Activated CD4-positive, alpha-beta T cell treated with anti-CD3 and anti-CD28 coated beads for 1 hour (primary cell): ENCODE results near the gene HIBADH.

ENCODE experiments used
- DNase-seq: peaks from one replicate; pipeline ENCODE4 v3.0.0-alpha.2; 2020

Gene HIBADH

DNA sequence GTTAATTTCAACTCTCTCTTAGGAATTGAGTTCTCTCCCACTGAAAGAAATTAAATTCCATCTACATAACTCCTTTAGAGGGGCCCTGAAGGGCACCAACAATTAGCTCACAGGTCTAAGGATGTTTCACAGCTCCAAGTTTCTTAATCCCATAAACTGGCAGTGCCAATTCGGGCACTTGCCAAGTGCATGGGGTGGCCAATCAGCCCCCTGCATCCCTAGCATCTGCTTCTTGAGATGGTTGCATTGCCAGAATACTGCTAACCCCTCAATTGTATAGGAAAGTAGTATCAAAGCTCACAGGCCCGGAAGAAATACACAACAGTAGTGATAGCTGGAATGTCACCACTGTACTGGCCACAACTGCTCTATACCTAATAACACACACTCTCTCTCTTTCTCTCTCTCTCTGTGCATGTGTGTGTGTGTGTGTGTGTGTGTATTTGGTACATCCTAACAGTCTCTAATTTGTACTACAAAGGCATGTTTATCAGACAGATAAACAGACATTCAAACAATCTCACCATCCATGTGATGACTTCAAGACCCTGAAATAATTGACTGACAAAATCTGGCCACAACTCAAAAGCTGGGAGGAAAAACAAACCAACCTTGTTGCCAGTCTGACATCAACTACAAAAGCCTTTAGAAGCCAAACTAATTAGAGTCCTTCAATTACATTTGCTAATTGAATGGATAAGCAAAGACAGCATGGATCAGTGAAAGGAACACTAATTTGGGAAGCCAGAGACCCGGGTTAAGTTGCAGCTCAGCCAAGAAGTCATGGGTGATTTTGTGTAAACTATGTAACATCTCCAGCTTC is 27.8 kb downstream of the HIBADH start:
- DNase-seq, result no peak

DNA sequence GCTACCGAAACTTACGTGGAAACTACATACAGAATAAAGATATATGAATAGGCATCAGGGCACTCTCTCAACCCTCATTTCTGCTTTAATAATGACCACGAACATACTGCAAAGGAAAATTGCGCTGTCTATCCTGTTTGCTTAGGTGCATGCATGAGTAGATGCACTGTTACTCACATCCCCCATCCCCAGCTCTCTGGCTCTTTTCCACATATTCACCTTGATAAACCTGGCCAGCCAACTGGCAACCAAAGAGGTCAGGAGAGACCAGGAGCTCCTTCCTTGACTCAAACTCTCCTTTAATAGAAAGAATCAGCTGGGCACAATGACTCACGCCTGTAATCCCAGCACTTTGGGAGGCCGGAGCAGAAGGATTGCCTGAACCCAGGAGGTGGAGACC is 29.6 kb downstream of the HIBADH start:
- no peak for DNase-seq

DNA sequence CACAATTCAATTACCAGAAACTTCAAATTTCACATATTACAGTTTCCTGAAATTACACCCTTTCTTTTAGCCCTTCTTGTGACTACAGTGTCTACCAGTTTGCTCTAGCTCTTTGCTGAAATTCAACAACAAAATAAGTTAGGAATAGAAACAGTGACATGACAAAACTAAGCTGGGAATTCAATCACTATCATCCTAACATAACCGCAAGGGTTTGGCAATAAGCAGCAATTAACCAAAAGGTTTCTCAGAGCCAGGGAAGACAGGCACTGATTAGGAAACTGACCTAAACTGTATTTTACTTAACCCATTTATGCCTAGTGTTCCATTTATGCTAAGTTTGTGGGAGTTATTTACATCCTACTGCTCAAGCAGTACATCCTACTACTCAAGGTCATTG is 31.3 kb downstream of the HIBADH start:
- no peak for DNase-seq

DNA sequence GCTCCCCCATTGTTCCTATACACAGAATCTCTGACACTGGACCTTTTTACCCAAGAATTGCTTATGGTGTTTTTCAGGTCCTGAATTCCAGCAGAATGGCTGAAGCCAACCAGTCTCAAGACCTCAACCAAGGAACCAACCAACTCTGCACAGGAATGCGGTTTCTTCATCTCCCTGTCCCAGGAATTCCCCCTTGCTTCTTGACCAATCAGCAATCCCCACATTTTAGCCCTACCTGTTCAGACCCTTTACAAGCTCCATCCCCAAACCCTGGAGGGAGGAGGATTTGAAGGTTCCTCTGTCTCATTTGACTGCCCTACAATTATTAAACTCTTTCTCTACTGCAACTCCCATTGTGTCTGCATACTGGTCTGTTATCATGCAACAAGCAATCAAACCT is 35.5 kb downstream of the HIBADH start:
- no peak for DNase-seq

DNA sequence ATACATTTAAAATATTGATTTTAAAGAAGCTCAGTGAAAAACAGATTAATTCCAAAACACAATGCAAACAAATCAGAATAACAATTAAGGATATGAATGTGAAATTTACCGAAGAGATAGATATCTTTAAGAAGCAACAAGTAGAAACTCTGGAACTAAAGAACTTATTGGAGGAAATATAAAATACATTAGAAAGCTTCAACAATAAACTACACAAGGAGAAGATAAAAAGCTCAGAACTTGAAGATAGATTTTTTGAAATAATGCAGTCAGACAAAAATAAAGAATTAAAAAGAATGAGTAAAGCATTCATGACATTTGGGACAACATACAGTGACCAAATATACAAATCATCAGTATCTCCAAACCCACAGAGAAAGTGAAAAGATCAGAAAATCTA is 43.2 kb downstream of the HIBADH start:
- no peak for DNase-seq

DNA sequence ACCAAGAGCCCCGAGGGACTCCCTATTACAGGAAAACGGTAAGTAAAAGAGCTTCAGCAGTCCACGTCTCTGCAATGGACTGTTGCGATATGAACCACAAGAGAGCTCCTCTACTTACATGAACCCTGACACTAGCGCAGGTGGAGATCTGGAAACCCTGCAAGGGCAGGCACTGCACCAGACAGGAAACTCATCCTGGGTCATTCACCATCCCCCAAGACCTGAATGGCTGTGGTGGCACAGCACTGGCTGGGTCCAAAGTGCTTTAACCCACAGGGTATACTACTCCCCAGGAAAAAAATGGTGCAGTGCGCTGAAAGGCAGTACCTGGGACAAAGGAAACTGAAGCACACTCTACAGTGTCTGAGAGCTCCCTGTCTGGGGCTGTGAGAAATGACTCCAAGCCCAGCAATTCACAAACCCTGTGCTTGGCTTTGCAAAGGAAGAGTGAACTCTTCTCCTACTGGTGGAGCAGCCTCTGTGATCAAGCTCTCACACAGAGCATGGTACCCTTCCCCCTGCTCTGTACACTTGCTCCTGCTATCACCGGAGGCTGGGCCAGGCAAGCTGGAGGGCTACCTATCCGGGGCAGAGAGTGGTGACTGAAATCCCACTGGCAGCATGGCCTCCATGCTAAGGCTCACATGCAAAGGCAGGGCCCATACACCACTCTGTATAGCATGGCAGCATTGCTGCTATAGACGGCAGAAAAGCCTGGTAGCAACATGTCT is 44.9 kb downstream of the HIBADH start:
- no peak for DNase-seq

DNA sequence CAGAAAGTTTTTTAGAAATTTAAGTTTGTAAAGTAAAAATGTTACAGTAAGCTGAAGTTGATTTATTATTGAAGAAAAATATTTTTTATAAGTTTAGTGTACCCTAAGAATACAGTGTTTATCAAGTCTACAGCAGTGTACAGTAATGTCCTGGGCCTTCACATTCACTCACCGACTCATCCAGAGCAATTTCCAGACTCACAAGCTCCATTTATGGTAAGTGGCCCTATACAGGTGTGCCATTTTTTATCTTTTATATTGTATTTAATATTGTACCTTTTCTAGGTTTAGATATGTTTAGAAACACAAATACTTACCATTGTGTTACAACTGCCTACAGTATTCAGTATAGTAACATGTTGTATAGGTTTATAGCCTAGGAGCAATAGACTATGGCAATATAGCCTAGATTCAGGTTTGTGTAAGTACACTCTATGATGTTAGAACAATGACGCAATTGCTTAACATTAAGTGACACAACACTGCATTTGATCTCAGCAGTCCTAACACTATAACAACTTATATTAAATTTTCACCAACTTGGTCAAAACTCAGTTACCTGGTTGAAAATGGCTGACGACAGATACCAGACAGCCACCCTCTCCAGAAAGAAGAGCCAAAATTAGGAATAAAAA is 45.7 kb downstream of the HIBADH start:
- DNase-seq, result no peak

DNA sequence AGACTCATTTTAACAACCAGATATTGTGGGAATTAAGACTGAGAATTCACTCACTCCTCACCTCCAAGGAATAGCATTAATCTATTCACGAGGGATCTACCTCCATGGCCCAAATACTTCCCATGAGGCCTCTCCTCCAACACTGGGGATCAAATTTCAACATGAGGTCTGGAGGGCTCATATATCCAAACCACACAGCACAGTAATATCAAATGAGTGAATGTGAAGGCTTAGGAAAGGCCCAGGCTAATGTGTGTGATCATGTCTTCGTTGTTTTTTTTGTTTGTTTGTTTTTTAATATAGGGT is 46.5 kb downstream of the HIBADH start:
- DNase-seq, result no peak

DNA sequence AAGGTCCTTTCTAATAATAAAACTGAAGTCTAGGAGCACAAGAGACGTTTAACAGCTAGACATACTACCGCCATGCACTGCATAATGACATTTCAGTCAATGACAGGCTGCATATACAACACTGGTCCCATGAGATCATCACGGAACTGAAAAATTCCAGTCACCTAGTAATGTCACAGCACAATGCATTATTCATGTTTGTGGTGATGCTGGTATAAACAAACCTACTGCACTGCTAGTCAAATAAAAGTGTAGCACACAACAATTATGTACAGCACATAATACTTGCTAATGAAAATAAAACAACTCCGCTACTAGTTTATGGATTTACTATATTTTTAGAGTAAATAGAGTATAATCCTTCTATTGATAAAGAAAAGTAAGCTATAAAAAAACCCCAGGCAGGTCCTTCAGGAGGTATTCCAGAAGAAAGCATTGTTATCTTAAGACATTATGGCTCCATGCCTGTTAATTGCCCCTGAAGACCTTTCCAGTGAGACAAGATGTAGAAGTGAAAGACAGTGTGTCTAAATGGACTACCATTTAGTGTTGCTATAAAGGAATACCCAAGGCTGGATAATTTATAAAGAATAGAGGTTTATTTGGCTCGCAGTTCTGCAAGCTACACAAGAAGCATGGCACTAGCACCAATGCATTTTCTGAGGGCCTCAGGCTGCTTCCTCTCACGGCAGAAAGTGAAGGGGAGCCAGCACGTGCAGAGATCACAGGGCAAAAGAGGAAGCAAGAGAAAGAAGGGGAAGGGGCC is 47.1 kb downstream of the HIBADH start:
- no peak for DNase-seq

DNA sequence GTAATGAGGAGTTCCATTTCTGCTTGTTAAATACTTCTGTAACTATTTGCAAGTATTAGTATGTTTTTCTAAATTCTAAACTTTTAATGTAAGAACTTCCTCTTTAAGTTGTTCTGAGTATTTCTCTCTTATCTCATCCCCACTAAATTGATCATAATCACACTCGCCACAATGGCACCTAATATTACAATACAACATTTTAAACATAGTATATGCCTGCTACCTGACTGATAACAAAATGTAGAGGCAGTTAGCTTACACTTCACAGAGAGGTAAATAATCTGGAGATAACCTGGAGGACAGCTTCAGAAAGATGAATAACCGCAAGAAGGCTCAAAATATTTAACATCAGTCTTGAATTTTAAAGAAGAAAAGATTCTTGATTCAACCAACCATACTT is 48.6 kb downstream of the HIBADH start:
- DNase-seq, result no peak

DNA sequence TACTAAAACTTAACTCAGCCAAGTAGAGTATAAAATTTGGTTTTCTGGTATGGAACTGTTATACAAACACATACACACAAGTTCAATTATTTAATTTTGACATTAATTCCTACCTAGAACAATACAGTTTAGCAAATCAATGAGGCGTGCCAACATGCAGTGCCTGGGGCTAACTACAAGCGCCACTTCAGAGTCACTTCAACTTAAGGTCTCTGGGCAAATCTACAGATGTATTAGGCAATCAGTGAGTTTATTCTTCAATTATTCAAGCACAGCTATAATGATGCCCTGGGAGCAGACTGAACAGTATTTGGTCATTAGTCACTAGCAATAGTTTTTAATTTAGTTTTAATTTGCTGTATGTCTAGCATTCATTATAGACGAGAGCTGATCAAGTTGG is 51.6 kb downstream of the HIBADH start:
- no peak for DNase-seq

DNA sequence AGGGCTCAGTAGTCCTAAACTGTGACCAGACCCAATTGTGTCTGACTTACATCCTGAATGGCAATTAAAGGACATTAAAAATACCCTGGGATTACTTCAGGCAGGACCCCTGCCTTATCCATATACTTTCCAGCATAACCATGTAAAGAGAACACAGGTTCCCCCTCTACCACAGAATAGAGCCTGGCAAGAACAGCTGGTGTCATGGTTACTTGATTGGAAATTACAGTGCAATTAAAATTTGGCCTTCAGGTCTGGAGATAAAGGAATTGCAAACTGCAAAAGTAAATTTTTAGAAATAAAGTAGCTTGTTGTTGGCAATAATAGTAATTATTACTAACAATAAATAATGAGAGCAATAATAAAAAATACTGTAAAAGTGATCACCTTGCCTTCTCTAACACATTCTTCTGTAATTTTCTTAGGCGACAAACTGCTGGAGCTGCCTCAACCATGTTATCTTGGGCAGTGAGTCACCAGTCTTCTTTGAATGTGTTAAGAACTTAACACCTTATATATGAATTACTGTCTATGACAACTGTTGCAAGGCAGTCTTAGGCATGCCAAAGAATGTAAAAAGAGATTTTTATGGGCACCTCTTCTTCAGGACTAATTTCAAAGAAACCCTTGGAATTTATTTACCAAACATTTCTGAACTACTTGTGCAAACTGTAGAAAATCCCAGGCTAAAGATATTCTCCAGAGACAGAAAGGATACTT is 53.7 kb downstream of the HIBADH start:
- no peak for DNase-seq

DNA sequence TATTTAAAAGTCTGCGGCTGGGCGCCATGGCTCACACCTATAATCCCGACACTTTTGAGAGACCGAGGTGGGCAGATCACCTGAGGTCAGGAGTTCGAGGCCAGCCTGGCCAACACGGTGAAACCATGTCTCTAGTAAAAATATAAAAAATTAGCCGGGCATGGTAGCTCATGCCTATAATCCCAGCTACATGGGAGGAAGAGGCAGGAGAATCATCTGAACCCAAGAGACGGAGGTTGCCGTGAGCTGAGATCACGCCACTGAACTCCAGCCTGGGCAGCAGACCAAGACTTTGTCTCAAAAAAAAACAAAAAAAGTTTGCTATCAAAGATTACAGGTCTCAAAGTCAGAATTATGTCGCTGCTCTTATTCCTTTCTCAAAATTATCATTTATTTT is 55.5 kb downstream of the HIBADH start:
- DNase-seq, result no peak

DNA sequence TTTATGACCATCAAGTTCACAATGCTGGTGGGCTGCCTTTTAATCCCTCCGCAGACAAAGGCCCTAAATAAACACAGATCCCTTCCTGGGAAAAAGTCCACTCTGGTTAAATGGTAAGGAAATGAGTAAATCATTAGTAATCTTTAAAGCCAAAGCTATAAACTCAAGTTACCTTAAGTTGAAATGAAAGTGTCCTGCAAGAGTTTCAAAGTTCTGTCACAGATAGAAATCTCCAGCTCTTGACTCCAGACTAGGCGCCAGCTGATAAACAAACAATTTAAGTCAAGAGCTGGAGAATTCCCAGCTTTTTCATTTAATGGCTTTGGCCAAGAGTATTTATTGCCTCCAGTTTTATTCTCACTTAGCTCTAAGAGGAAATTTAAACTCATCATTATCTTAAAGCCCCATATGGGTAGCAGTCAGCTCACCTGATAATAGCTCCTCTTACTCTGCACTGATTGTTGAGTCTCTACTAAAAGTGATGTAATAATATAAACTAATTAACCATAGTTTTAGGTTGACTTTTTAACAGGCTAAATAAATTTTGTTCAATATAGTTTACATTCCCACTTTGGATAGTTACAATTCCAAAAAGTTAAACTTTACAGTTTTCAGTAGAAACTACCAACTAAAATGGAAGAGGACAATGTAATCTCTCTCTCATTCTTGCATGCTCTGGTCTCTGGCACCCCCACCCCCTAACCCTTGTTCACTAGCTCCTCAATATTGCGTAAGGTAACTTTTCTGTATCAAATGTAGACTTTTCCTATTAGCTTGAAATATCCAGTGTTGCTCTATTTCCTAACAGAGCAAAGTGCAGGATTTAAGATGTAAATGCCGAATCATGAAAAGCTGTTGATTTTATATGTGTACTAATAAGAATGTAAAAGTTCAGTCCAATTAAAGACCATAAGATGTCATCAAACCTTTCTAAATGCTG is 56.1 kb downstream of the HIBADH start:
- DNase-seq, result no peak

DNA sequence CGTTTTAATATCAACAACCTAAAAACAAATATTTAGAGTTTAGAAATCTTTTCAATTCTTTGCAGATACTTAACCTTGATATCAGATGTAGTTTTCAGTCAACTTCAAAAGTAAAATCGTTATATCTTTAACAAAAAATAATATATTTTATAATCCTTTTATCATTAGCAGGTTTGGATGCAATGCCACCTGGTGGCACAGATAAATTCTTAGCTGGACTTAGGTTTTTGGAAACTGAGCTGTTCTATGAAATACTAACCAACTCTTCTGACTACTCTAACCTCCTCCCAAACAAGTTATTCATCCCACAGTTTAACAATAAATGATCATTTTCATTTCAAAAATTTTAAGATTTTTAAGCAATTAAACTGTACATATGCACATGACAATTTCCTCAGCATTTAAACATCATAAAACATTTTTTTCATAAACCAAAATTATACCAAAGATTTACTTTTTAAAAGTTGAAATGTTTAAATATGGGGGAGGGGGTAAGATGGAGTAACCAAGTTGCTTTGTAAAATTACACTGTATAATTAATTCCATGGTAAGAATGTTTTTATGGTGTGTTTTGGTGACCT is 56.9 kb downstream of the HIBADH start:
- DNase-seq, result no peak

DNA sequence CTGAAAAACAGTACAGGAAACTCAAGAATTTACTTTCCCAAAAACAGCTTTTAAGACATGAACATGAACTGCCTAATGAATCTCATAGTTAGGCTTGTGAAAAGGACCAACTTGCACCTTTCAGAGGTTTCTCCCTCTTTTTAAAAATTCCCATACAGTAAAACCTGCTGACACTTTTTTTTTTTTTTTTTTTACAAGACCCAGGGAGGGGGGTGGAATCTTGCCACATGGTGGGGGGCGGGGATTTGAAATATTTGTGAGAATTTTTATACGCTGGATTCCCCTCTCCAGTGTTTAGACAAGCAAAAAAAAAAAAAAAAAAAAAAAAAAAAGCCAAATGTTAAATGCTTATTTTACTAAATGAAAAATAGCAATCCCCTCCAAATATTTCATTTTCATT is 57.4 kb downstream of the HIBADH start:
- no peak for DNase-seq

DNA sequence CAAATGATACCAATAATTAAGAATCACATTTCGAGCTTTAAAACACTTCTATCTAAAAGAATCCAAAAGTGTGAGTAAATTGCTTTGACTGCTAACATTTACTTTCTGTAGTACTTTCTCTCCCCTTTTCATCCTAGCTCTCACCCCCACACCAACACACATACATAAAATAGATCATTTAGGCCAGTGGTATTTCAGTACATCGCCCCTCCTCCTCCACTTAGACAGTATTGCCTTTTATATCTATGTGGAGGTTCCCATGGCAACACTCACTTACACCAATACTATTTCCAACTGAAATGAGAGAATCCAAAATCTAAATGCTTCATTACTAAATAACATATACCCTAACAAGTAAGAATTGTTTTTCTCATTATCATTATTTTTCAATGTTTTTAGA is 58.9 kb downstream of the HIBADH start:
- DNase-seq, result no peak

DNA sequence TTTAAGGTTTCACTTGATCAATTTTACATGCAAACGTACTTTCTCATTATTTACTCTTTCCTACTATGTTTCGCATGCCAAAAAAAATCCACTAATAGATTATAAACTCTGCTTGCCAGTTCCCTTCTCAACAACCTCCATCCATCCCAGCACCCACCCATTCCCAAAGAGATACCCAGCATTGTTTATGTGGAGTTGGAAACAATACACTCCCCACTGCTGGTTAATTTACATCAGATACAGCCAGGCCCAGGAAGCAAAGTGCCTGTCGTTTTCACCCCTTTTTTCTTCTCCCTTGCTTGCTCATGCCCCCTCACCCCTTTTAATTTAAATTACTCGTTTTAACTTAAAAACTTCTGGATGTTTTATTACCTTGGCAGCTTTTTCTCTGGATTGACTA is 59.9 kb downstream of the HIBADH start:
- DNase-seq, result no peak

DNA sequence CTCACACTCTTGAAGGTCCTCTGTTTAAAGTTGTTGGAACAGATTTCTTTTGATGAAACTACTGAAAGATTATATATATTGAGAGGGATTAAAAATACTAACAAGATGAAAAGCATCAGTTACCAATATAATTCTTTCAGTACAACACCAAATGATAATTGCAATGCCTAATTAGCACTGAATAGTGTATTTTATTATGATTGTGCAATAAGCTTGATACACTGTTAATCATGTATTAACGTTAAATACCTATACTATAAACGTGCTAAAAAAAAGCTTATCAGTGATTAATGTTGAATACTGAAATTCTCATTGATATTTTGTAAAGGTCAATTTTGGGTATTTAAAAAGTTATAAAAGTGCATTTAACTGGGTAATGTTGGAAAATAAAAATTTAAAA is 61.5 kb downstream of the HIBADH start:
- no peak for DNase-seq

DNA sequence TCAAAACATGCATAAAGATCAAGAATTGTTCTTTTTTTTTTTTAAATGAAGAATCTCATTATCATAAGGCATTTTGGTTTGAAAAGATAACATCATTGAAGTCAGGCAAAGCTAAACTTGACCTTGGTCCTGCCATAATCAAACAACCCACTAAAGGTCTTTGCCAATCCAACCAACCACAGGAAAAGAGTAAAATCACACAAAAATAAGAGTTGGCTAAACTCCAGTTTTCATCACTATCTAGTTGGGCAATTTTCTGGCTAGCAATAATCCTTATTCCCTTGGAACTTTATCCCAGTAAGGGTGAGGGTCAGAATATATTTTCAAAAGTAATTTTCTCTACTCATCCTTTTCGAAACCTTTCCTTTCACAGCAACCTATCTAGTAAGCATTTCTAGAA is 62.4 kb downstream of the HIBADH start:
- no peak for DNase-seq

DNA sequence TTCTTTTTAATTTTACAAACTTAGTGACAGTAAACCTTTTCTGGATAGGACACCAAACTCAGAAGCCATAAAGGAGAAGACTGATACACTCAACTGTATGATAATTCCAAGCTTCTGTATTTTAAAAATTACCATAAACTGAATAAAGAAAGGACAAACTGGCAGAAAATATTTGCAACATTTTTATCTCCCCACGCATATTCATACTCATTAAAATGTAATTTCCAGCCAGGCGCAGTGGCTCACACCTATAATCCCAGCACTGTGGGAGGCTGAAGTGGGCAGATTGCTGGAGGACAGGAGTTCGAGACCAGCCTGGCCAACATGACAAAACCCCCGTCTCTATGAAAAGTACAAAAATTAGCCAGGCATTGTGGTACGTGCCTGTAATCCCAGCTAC is 67.7 kb downstream of the HIBADH start:
- no peak for DNase-seq
